HEK293 (cell line): ENCODE measurements around the gene MORC1.

Experiments
- CTCF ChIP-seq: fragments of 450-650 bp; formaldehyde crosslinking; IDR thresholded peaks from 2 replicates; pipeline ENCODE4 v1.5.1; 2016; ENCODE audit warnings: missing biosample characterization, missing genetic modification characterization
- ZNF18 ChIP-seq: fragments of 450-650 bp; formaldehyde crosslinking; IDR thresholded peaks from 2 replicates; pipeline ENCODE4 v1.5.1; 2016; ENCODE audit warnings: missing biosample characterization, missing genetic modification characterization
- ZNF350 ChIP-seq: fragments of 450-650 bp; formaldehyde crosslinking; IDR thresholded peaks from 2 replicates; pipeline ENCODE4 v1.5.0; 2017; ENCODE audit warnings: missing biosample characterization, mild to moderate bottlenecking, missing genetic modification characterization

- no peak for TF ChIP-seq CTCF (tag by site-specific recombination)
- TF ChIP-seq ZNF350 (tag by site-specific recombination): no peak
- TF ChIP-seq ZNF18 (tag by site-specific recombination): no peak
Observed at GRCh38 chr3:109112946-109113760, 4.8 kb downstream of the MORC1 start.
